ENCODE data around the gene AHNAK2.

DNA sequence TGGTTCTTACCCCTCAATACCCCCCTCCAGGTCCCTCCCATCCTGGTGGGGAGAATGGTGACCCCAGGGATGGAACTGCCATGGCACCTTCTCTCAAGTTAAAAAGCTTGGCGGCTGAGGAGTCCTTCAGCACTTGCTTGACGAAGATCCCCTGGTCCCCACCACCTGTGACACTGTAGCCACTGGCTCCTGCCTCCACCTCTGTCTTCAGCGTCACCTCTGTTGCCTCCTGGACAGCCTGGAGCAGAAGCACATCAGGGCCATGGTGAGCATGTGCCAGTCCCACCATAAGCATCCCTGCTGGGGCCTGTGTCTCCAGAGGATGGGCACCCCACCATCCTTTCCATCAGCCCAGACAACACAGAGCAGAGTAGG is 22.8 kb downstream of the AHNAK2 start:
- TF ChIP-seq, protein P1, sequence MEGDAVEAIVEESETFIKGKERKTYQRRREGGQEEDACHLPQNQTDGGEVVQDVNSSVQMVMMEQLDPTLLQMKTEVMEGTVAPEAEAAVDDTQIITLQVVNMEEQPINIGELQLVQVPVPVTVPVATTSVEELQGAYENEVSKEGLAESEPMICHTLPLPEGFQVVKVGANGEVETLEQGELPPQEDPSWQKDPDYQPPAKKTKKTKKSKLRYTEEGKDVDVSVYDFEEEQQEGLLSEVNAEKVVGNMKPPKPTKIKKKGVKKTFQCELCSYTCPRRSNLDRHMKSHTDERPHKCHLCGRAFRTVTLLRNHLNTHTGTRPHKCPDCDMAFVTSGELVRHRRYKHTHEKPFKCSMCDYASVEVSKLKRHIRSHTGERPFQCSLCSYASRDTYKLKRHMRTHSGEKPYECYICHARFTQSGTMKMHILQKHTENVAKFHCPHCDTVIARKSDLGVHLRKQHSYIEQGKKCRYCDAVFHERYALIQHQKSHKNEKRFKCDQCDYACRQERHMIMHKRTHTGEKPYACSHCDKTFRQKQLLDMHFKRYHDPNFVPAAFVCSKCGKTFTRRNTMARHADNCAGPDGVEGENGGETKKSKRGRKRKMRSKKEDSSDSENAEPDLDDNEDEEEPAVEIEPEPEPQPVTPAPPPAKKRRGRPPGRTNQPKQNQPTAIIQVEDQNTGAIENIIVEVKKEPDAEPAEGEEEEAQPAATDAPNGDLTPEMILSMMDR (IDR thresholded peaks at IDR 0.05): no peak
- TF ChIP-seq POLR2A (IDR thresholded peaks at IDR 0.05): no peak

Measured in Peyer's patch (tissue), 4 donors.